Esophagus squamous epithelium (tissue), 5 donors: ENCODE results near the gene NAV2. TPM values are rescaled to one million over a fixed set of nuclear protein-coding genes. Genes with fewer than 3 reads are reported as not detected.

Source experiments
- DNase-seq: peaks from one replicate; lab custom pipeline; 2025; lab: John Stamatoyannopoulos, UW
- H3K27ac ChIP-seq, 4 donors: fragments of 200-600 bp; sonication (generic); one replicate each; pipeline ENCODE4 v1.5.1; 2016 to 2019; ENCODE audit warnings: mild to moderate bottlenecking in 1 of 4
- H3K27me3 ChIP-seq, 4 donors: fragments of 200-600 bp; sonication (generic); 1 replicate in 3 of 4; 2 replicates in 1 of 4; pipeline versions ENCODE4 v1.5.1 to v1.6.0; 2017 to 2021; ENCODE audit warnings: antibody characterized with exemption in 1 of 4
- H3K36me3 ChIP-seq, 3 donors: fragments of 200-600 bp; sonication (generic); one replicate each; pipeline ENCODE4 v1.5.1; 2016 to 2019
- H3K4me1 ChIP-seq, 3 donors: fragments of 200-600 bp; sonication (generic); one replicate each; pipeline ENCODE4 v1.5.1; 2017 to 2019
- H3K4me3 ChIP-seq, 4 donors: fragments of 200-600 bp; sonication (generic); 1 replicate in 3 of 4; 2 replicates in 1 of 4; pipeline ENCODE4 v1.5.1; 2016 to 2019; ENCODE audit warnings: mild to moderate bottlenecking in 2 of 4, moderate library complexity in 1 of 4
- H3K9me3 ChIP-seq, 3 donors: fragments of 200-600 bp; sonication (generic); one replicate each; pipeline ENCODE4 v1.5.1; 2016 to 2019
- POLR2A ChIP-seq, 4 donors: fragments of 450-650 bp; IDR thresholded peaks; one replicate each; pipeline ENCODE4 v1.6.1; 2017; ENCODE audit warnings: antibody characterized with exemption in 4 of 4, mild to moderate bottlenecking in 4 of 4, moderate library complexity in 3 of 4
- WGBS, 2 donors: methylation state at CpG; one replicate each; pipeline ENCODE4 v1.1.5; 2018; 5-methylcytosine and 5-hydroxymethylcytosine counted together
- intact Hi-C: fragments of 100-400 bp; cut with DNase I; formaldehyde crosslinking; loops from one replicate; pipeline ENCODE4 v1.15.0; 2022
- total RNA-seq, 4 donors: library from RNA; depleted of rRNA; stranded (reverse); fragments of >200 nt; gene quantifications; one replicate each; pipeline ENCODE4 v1.1.0, GENCODE V29; 2016
- TF ChIP-seq, protein P1 (sequence below), 6 experiments: fragments of 450-650 bp in 4 of 6; fragments of 200-600 bp in 2 of 6; sonication (generic) in 2 of 6; IDR thresholded peaks; one replicate each; pipeline ENCODE4 v1.5.1; 2016 to 2019; ENCODE audit warnings: antibody characterized with exemption in 6 of 6, mild to moderate bottlenecking in 4 of 6, moderate library complexity in 4 of 6
- donor health status: DM: yes; HTN: yes; CAD: no.

The NAV2 gene
- total RNA-seq, 4 donors from 2014 or later: 4.9 to 19.1 (median 14.6) TPM

DNA sequence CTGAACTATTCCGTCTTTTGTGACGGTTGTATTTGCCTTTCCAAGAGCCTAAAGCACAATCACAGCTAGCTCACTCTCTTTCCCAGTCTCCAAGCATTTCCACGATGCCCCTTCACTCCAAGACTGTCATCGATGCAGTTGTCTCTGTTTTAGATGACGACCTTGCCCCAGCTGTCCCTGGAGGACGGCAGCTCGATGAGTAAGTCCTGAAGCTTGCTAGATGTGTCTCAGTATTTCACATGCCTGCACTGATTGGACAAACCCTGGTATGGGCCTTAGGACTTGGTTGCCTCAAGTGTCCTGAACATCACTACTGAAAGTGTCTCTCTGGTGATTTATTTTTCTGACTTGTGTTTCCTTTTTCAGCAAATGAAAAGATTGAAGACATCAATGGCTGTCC is 129.9 kb downstream of the NAV2 start:
- H3K4me1 ChIP-seq: peaks cover 0 to 10% (median 0%) of the 10 kb centered on the region in 3 donors
- no peak overlapping the region for H3K4me3 ChIP-seq
- peaks cover 0 to 12% (median 0%) of the 10 kb centered on the region in 3 donors for H3K36me3 ChIP-seq
- TF ChIP-seq, protein P1, sequence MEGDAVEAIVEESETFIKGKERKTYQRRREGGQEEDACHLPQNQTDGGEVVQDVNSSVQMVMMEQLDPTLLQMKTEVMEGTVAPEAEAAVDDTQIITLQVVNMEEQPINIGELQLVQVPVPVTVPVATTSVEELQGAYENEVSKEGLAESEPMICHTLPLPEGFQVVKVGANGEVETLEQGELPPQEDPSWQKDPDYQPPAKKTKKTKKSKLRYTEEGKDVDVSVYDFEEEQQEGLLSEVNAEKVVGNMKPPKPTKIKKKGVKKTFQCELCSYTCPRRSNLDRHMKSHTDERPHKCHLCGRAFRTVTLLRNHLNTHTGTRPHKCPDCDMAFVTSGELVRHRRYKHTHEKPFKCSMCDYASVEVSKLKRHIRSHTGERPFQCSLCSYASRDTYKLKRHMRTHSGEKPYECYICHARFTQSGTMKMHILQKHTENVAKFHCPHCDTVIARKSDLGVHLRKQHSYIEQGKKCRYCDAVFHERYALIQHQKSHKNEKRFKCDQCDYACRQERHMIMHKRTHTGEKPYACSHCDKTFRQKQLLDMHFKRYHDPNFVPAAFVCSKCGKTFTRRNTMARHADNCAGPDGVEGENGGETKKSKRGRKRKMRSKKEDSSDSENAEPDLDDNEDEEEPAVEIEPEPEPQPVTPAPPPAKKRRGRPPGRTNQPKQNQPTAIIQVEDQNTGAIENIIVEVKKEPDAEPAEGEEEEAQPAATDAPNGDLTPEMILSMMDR (IDR thresholded peaks at IDR 0.05): no peak
- no peak for TF ChIP-seq POLR2A (IDR thresholded peaks at IDR 0.05)
- no peaks in the 10 kb centered on the region for H3K27me3 ChIP-seq
- 63 to 79% methylated on average over 7 of the region's 7 CpGs for WGBS, 2 donors
- H3K27ac ChIP-seq: no peak overlapping the region
- DNase-seq: no peak
- no peaks in the 10 kb centered on the region for H3K9me3 ChIP-seq
- intact Hi-C loops: no loop called here

GRCh38 chr11:19843079-19843478 is 130.4 kb downstream of the NAV2 start:
- intact Hi-C loops: no loop called here
- H3K36me3 ChIP-seq: peaks cover 0 to 12% (median 0%) of the 10 kb centered on the region in 3 donors
- H3K9me3 ChIP-seq: no peaks in the 10 kb centered on the region
- no peak for DNase-seq
- H3K27ac ChIP-seq: no peak overlapping the region
- H3K27me3 ChIP-seq: no peaks in the 10 kb centered on the region
- 67% methylated on average over 2 of the region's 2 CpGs for WGBS, 2 donors
- peaks cover 0 to 10% (median 0%) of the 10 kb centered on the region in 3 donors for H3K4me1 ChIP-seq
- no peak overlapping the region for H3K4me3 ChIP-seq
- TF ChIP-seq POLR2A (IDR thresholded peaks at IDR 0.05): no peak
- TF ChIP-seq, protein P1 (IDR thresholded peaks at IDR 0.05): no peak

GRCh38 chr11:19844012-19844411 is 131.4 kb downstream of the NAV2 start:
- Histone ChIP-seq H3K9me3 (no peaks in the 10 kb centered on the region), H3K27me3 (no peaks in the 10 kb centered on the region), H3K27ac (no peak overlapping the region), H3K4me1 (peaks cover 0 to 10% (median 0%) of the 10 kb centered on the region in 3 donors), H3K4me3 (no peak overlapping the region), H3K36me3 (peaks cover 0 to 12% (median 0%) of the 10 kb centered on the region in 3 donors)
- no peak for DNase-seq
- no peak for TF ChIP-seq POLR2A (IDR thresholded peaks at IDR 0.05)
- TF ChIP-seq, protein P1 (IDR thresholded peaks at IDR 0.05): no peak
- intact Hi-C loops: no loop called here

GRCh38 chr11:19844806-19845205 is 132.2 kb downstream of the NAV2 start:
- peaks cover 0 to 12% (median 0%) of the 10 kb centered on the region in 3 donors for H3K36me3 ChIP-seq
- intact Hi-C loops: no loop called here
- WGBS, 2 donors: 92 to 94% methylated on average over 2 of the region's 2 CpGs
- no peaks in the 10 kb centered on the region for H3K9me3 ChIP-seq
- H3K4me1 ChIP-seq: peaks cover 0 to 10% (median 0%) of the 10 kb centered on the region in 3 donors
- no peak for DNase-seq
- no peak for TF ChIP-seq POLR2A (IDR thresholded peaks at IDR 0.05)
- H3K27me3 ChIP-seq: no peaks in the 10 kb centered on the region
- no peak overlapping the region for H3K27ac ChIP-seq
- no peak overlapping the region for H3K4me3 ChIP-seq

- Histone ChIP-seq H3K4me1 (peaks cover 0 to 10% (median 0%) of the 10 kb centered on the region in 3 donors), H3K4me3 (no peak overlapping the region), H3K27ac (no peak overlapping the region), H3K36me3 (peaks cover 0 to 12% (median 0%) of the 10 kb centered on the region in 3 donors), H3K9me3 (no peaks in the 10 kb centered on the region), H3K27me3 (no peaks in the 10 kb centered on the region)
- no peak for TF ChIP-seq POLR2A (IDR thresholded peaks at IDR 0.05)
- TF ChIP-seq, protein P1 (IDR thresholded peaks at IDR 0.05): no peak
- intact Hi-C loops: no loop called here
- no peak for DNase-seq
These were observed 133.0 kb downstream of the NAV2 start for GRCh38 chr11:19845626-19846025.
